ENCODE measurements around the gene DDC.

DNA sequence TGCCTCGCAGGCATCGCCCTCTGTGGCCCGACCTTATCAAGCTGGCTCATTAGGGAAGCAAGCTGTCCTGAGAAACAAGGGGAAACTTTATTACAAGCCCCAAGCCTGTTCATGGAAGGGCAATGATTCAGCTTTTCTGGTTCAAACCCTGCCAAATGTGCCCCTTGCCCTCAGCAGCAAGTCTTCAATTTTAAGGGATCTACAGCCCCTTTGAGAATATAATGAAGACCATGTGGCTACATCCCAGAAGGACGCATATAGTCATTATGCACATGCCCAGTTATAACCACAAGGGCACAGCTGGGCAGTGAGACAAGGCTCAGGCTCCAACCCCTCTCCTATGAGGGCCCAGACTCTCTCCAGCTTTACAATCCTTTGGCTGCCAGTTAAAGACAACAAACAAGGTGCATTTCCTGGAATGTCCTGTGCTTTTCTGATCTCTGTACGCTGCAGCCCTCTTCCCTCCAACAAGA, 56.7 kb downstream of the DDC start:
- TF ChIP-seq POLR2A (IDR thresholded peaks at IDR 0.05; ENCODE audit: low read length) (no peak), GATA1 (IDR thresholded peaks at IDR 0.05; ENCODE audit: low read depth, low read length) (no peak)
